A673 (cell line): ENCODE results near the gene CDH23. TPM values are rescaled to one million over a fixed set of nuclear protein-coding genes. Genes with fewer than 3 reads are reported as not detected.

Experiments
- BruUV-seq: library from RNA; stranded (reverse); fragments of 400-500 nt; replicated peaks from 2 replicates; lab custom pipeline; 2021; lab: Mats Ljungman, UMichigan
- CTCF ChIA-PET: fragments of 300-600 bp; sonication (Branson Sonifier 250); formaldehyde crosslinking; loops from one replicate; lab custom pipeline; 2022; ENCODE audit warnings: antibody characterized with exemption; lab: Charles Lee
- POLR2A ChIA-PET: fragments of 300-600 bp; sonication (Branson Sonifier 250); formaldehyde crosslinking; loops from one replicate; lab custom pipeline; 2022; ENCODE audit warnings: antibody characterized with exemption; ENCODE audit not compliant: low non-redundant PET; lab: Charles Lee
- DNase-seq: peaks from one replicate; pipeline ENCODE4 v3.0.0-alpha.2; 2015; ENCODE audit warnings: low spot score
- H3K27ac ChIP-seq: fragments of 200-600 bp; sonication (generic); 2 replicates; pipeline ENCODE4 v1.5.1; 2016; ENCODE audit warnings: mixed run types, low read depth, mild to moderate bottlenecking, mixed read lengths, antibody characterized with exemption, low read length; ENCODE audit not compliant: poor library complexity, severe bottlenecking
- H3K27me3 ChIP-seq: fragments of 200-600 bp; sonication (generic); replicated peaks from 2 replicates; pipeline ENCODE4 v1.6.1; 2017; ENCODE audit warnings: mixed run types, low read depth, mild to moderate bottlenecking, mixed read lengths, antibody characterized with exemption, low read length; ENCODE audit not compliant: insufficient read depth, poor library complexity
- H3K36me3 ChIP-seq: fragments of 200-600 bp; sonication (generic); 2 replicates; pipeline ENCODE4 v1.6.1; 2016; ENCODE audit warnings: mixed run types, mild to moderate bottlenecking, mixed read lengths, antibody characterized with exemption, low read length; ENCODE audit not compliant: insufficient read depth, poor library complexity, severe bottlenecking
- H3K4me1 ChIP-seq: fragments of 200-600 bp; sonication (generic); 2 replicates; pipeline ENCODE4 v1.6.1; 2017; ENCODE audit warnings: mixed run types, mild to moderate bottlenecking, mixed read lengths, antibody characterized with exemption, low read length; ENCODE audit not compliant: insufficient read depth, poor library complexity, severe bottlenecking
- H3K4me3 ChIP-seq: fragments of 200-600 bp; sonication (generic); 2 replicates; pipeline ENCODE4 v1.5.1; 2016; ENCODE audit warnings: low read depth, mixed run types, mild to moderate bottlenecking, mixed read lengths, low read length; ENCODE audit not compliant: poor library complexity, severe bottlenecking
- H3K9me3 ChIP-seq: fragments of 200-600 bp; sonication (generic); 2 replicates; pipeline ENCODE4 v1.6.1; 2016; ENCODE audit warnings: mixed run types, low read depth, mild to moderate bottlenecking, mixed read lengths, antibody characterized with exemption, low read length; ENCODE audit not compliant: poor library complexity, severe bottlenecking
- EZH2 ChIP-seq: fragments of 200-600 bp; sonication (generic); IDR thresholded peaks from 2 replicates; pipeline ENCODE4 v1.6.1; 2017; ENCODE audit warnings: borderline replicate concordance, low read depth, mild to moderate bottlenecking, mixed read lengths, antibody characterized with exemption, low read length; ENCODE audit not compliant: poor library complexity, severe bottlenecking
- intact Hi-C: fragments of 100-400 bp; cut with micrococcal nuclease; formaldehyde crosslinking; loops from one replicate; pipeline ENCODE4 v1.10.0; 2022; ENCODE audit not compliant: unreplicated experiment
- total RNA-seq: library from RNA; stranded (reverse); gene quantifications from 2 replicates; pipeline ENCODE4 v1.2.3, GENCODE V29; 2021
- TF ChIP-seq, protein P1 (sequence below): fragments of 300-800, 200-600 bp; sonication (generic); conservative IDR thresholded peaks from 2 replicates; pipeline ENCODE4 v1.5.1; 2017; ENCODE audit warnings: low read depth, mild to moderate bottlenecking, antibody characterized with exemption, low read length, moderate library complexity, mixed read lengths

Gene CDH23
- total RNA-seq, 1 experiment from 2014 or later: 49.7 TPM

DNA sequence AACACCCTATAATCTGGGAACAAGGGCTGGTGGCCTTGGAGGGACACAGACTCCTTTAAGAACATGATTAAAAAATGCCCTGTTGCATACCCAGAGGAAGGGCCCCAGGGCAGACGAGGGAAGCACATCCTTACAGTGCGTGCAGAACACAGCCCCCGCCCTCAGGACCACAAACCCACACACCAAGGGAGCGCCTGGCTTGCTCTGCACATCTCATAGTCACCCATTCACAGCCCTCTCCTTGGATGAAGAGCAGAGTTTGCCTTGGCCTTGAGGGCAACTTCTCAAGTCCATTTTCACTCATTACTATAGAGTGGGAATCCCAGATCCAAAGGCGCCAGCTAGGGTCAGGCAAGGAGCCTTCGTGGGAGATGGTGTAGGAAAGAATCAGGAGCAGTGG is 382.9 kb downstream of the CDH23 start:
- no peaks in the 10 kb centered on the region for H3K4me1 ChIP-seq
- intact Hi-C loops: no loop called here
- H3K27ac ChIP-seq: no peak overlapping the region
- H3K4me3 ChIP-seq: no peak overlapping the region
- H3K27me3 ChIP-seq: no peaks in the 10 kb centered on the region
- CTCF ChIA-PET: no interaction called here
- POLR2A ChIA-PET: no interaction called here
- no peaks in the 10 kb centered on the region for H3K36me3 ChIP-seq
- TF ChIP-seq EZH2: no peak
- TF ChIP-seq, protein P1, sequence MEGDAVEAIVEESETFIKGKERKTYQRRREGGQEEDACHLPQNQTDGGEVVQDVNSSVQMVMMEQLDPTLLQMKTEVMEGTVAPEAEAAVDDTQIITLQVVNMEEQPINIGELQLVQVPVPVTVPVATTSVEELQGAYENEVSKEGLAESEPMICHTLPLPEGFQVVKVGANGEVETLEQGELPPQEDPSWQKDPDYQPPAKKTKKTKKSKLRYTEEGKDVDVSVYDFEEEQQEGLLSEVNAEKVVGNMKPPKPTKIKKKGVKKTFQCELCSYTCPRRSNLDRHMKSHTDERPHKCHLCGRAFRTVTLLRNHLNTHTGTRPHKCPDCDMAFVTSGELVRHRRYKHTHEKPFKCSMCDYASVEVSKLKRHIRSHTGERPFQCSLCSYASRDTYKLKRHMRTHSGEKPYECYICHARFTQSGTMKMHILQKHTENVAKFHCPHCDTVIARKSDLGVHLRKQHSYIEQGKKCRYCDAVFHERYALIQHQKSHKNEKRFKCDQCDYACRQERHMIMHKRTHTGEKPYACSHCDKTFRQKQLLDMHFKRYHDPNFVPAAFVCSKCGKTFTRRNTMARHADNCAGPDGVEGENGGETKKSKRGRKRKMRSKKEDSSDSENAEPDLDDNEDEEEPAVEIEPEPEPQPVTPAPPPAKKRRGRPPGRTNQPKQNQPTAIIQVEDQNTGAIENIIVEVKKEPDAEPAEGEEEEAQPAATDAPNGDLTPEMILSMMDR: no peak
- no peak for DNase-seq
- no peaks in the 10 kb centered on the region for H3K9me3 ChIP-seq
- BruUV-seq: no TSS peak

DNA sequence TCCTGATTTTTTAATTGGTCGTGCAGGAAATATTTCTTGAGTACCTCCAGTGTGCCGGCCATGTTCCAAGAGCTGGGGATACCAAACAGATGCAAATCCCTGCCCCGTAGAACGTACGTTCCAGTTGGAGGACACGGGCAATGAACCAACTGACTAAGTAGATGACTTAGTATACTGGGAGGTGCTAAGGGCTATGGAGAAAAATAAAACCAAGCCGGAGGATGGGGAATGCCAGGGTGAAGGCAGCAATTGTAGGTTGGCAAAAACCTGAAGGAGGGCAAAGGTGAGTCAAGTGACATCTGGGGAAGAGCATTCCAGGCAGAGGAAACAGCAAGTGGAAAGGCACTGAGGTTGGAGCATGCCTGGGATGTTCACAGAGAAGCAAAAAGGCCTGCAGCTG is 383.4 kb downstream of the CDH23 start:
- ChIA-PET CTCF (no interaction called here), POLR2A (no interaction called here)
- H3K27me3 ChIP-seq: no peaks in the 10 kb centered on the region
- no TSS peak for BruUV-seq
- H3K9me3 ChIP-seq: no peaks in the 10 kb centered on the region
- H3K4me1 ChIP-seq: no peaks in the 10 kb centered on the region
- no peak for DNase-seq
- TF ChIP-seq, protein P1: no peak
- TF ChIP-seq EZH2: no peak
- no peak overlapping the region for H3K27ac ChIP-seq
- no peak overlapping the region for H3K4me3 ChIP-seq
- intact Hi-C loops: no loop called here
- no peaks in the 10 kb centered on the region for H3K36me3 ChIP-seq

DNA sequence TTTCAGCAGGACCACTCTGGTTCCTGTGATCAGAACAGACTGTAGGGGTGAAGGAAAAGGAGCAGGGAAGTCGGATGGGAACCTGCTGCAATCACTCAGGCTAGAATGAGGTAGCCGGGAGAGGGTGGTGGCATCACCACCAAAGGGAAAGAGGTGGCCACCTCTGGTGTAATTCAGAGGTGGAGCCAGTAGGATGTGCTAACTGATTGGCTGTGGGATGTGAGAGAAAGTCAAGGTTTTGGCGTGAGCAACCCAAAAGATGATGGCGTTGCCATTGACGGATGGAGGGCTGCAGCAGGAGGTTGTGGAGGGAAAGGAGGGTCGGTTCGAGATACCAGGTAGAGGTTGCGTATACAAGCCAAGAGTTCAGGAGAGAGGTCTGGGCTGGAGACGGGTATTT is 384.0 kb downstream of the CDH23 start:
- H3K4me1 ChIP-seq: no peaks in the 10 kb centered on the region
- H3K27ac ChIP-seq: no peak overlapping the region
- no TSS peak for BruUV-seq
- ChIA-PET POLR2A (no interaction called here), CTCF (no interaction called here)
- TF ChIP-seq EZH2: no peak
- TF ChIP-seq, protein P1: no peak
- no peak for DNase-seq
- no peaks in the 10 kb centered on the region for H3K27me3 ChIP-seq
- no peaks in the 10 kb centered on the region for H3K9me3 ChIP-seq
- intact Hi-C loops: no loop called here
- H3K4me3 ChIP-seq: no peak overlapping the region
- H3K36me3 ChIP-seq: no peaks in the 10 kb centered on the region
